DOHH2 (cell line): ENCODE results near the gene GLDC.

ENCODE experiments used
- CTCF ChIP-seq: fragments of 200-600 bp; sonication (generic); IDR thresholded peaks from one replicate; pipeline ENCODE4 v1.5.1; 2014; ENCODE audit warnings: antibody characterized with exemption, mild to moderate bottlenecking, low read depth, low read length; ENCODE audit not compliant: poor library complexity, severe bottlenecking
- EZH2phosphoT487 ChIP-seq: fragments of 200-600 bp; sonication (generic); IDR thresholded peaks from 2 replicates; pipeline ENCODE4 v1.6.1; 2017; ENCODE audit warnings: borderline replicate concordance, mild to moderate bottlenecking, antibody characterized with exemption, low read length, moderate library complexity, mixed read lengths

GRCh38 chr9:6641961-6642360, 3.6 kb downstream of the GLDC start:
- TF ChIP-seq CTCF (no peak), EZH2phosphoT487 (no peak)
